Right lobe of liver (tissue), 4 donors: ENCODE data around the gene EHD1.

Experiments
- POLR2A ChIP-seq: fragments of 450-650 bp; IDR thresholded peaks from one replicate; pipeline ENCODE4 v1.6.1; 2017; ENCODE audit warnings: antibody characterized with exemption, mild to moderate bottlenecking
- TF ChIP-seq, protein P1 (sequence below), 4 donors: fragments of 200-600 bp in 3 of 4; fragments of 450-650 bp in 1 of 4; IDR thresholded peaks; one replicate each; pipeline versions ENCODE4 v1.5.1 to v1.8.0; 2016 to 2022; ENCODE audit warnings: antibody characterized with exemption in 4 of 4, mild to moderate bottlenecking in 2 of 4
- donor health status: DM: no; HTN: no; CAD: no.
- donor health status: DM: no; HTN: no; CAD: no.
- donor health status: DM: no; HTN: yes; CAD: no.

DNA sequence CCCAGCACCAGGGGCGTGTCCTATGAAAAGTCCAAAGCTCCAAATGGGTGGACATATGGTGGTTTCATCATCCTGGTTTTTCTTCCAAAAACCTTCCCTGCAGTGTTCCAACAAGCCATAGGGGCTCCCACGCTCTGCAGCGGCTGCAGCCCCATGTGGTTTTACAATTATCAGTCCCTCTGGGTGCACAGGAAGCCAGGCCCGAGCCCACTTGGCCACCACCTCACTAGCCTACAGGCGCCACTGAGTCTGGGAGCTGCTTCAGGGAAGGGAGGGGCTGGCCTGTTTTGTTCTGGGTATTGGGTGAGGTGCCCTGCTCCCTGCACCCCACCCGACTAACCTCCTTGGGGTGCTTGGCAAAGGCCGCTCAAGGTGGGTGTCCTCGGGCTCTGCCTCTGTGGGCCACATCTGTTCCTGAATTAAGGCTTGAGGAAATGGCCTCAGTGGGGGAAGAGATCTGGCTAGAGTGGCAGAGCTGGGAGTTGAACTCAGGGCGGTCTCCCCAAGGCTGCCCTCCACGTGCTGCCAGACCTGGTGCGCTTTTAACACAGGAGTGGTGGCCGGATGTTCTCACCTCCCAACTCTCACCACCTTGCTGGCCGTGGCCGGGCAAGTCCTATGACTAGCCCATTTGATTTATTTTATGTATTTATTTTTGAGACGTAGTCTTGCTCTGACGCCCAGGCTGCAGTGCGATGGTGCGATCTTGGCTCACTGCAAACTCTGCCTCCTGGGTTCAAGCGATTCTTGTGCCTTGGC is 28.6 kb downstream of the EHD1 start:
- TF ChIP-seq, protein P1, sequence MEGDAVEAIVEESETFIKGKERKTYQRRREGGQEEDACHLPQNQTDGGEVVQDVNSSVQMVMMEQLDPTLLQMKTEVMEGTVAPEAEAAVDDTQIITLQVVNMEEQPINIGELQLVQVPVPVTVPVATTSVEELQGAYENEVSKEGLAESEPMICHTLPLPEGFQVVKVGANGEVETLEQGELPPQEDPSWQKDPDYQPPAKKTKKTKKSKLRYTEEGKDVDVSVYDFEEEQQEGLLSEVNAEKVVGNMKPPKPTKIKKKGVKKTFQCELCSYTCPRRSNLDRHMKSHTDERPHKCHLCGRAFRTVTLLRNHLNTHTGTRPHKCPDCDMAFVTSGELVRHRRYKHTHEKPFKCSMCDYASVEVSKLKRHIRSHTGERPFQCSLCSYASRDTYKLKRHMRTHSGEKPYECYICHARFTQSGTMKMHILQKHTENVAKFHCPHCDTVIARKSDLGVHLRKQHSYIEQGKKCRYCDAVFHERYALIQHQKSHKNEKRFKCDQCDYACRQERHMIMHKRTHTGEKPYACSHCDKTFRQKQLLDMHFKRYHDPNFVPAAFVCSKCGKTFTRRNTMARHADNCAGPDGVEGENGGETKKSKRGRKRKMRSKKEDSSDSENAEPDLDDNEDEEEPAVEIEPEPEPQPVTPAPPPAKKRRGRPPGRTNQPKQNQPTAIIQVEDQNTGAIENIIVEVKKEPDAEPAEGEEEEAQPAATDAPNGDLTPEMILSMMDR (IDR thresholded peaks at IDR 0.05), result peak in 1 of 4 donors; percentile 11
- no peak for TF ChIP-seq POLR2A
